ENCODE data around the gene PDC. TPM values are rescaled to one million over a fixed set of nuclear protein-coding genes. Genes with fewer than 3 reads are reported as not detected.

Gene PDC
- total RNA-seq, 2 experiments from 2014 or later = not detected

GRCh38 chr1:186456729-186457255, 4.1 kb downstream of the PDC start:
- H3K27ac ChIP-seq (ENCODE audit: low read depth in 1 of 2, low read length in 2 of 2) = no peak overlapping the region
- H3K4me3 ChIP-seq (ENCODE audit: low read length) = no peak overlapping the region
- Mint-ChIP-seq H3K36me3 (ENCODE audit: low read depth) (no peaks in the 10 kb centered on the region), H3K9me3 (no peaks in the 10 kb centered on the region), H3K4me1 (ENCODE audit: low read depth) (no peaks in the 10 kb centered on the region), H3K4me3 (no peak overlapping the region), H3K27ac (no peak overlapping the region), H3K27me3 (no peaks in the 10 kb centered on the region)
- ATAC-seq (ENCODE audit: poor library complexity) (no peak), DNase-seq (no peak)
- H3K36me3 ChIP-seq (ENCODE audit: insufficient read depth, low read length) = no peaks in the 10 kb centered on the region
- no peaks in the 10 kb centered on the region for H3K9me3 ChIP-seq (ENCODE audit: control insufficient read depth in 1 of 2, insufficient read depth in 1 of 2, low read length in 2 of 2)
- TF ChIP-seq, protein P1, sequence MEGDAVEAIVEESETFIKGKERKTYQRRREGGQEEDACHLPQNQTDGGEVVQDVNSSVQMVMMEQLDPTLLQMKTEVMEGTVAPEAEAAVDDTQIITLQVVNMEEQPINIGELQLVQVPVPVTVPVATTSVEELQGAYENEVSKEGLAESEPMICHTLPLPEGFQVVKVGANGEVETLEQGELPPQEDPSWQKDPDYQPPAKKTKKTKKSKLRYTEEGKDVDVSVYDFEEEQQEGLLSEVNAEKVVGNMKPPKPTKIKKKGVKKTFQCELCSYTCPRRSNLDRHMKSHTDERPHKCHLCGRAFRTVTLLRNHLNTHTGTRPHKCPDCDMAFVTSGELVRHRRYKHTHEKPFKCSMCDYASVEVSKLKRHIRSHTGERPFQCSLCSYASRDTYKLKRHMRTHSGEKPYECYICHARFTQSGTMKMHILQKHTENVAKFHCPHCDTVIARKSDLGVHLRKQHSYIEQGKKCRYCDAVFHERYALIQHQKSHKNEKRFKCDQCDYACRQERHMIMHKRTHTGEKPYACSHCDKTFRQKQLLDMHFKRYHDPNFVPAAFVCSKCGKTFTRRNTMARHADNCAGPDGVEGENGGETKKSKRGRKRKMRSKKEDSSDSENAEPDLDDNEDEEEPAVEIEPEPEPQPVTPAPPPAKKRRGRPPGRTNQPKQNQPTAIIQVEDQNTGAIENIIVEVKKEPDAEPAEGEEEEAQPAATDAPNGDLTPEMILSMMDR (IDR thresholded peaks at IDR 0.05) = no peak
- ChIA-PET POLR2A (no interaction called here), CTCF (no interaction called here)
- intact Hi-C loops (cut with DNase I, micrococcal nuclease) = no loop called here
- no peaks in the 10 kb centered on the region for H3K27me3 ChIP-seq (ENCODE audit: control insufficient read depth in 1 of 2, insufficient read depth in 2 of 2, low read length in 2 of 2)
- no peaks in the 10 kb centered on the region for H3K4me1 ChIP-seq (ENCODE audit: insufficient read depth, low read length)

DNA sequence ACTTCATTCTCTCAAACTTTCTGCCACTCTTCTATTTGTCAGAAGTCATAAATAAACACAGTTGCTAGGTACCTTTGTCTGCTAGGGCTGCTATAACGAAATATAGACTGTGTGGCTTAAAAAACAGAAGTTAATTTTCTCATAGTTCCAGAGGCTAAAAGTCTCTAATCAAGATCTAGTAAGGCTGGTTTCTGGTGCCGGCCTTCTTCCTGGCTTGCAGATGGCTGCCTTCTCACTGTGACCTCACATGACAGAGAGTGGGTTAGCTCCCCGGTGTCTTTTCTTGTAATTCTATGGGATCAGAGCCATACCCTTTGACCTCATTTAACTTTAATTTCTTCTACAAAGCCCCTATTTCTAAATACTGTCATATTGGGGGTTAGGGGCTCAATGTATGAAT, 5.9 kb downstream of the PDC start:
- TF ChIP-seq, protein P1 (IDR thresholded peaks at IDR 0.05) = no peak
- intact Hi-C loops (cut with DNase I, micrococcal nuclease) = no loop called here
- Histone ChIP-seq H3K27me3 (ENCODE audit: control insufficient read depth in 1 of 2, insufficient read depth in 2 of 2, low read length in 2 of 2) (no peaks in the 10 kb centered on the region), H3K4me1 (ENCODE audit: insufficient read depth, low read length) (no peaks in the 10 kb centered on the region), H3K9me3 (ENCODE audit: control insufficient read depth in 1 of 2, insufficient read depth in 1 of 2, low read length in 2 of 2) (no peaks in the 10 kb centered on the region), H3K4me3 (ENCODE audit: low read length) (no peak overlapping the region), H3K27ac (ENCODE audit: low read depth in 1 of 2, low read length in 2 of 2) (no peak overlapping the region), H3K36me3 (ENCODE audit: insufficient read depth, low read length) (no peaks in the 10 kb centered on the region)
- no peaks in the 10 kb centered on the region for H3K4me1 Mint-ChIP-seq (ENCODE audit: low read depth)
- H3K36me3 Mint-ChIP-seq (ENCODE audit: low read depth) = no peaks in the 10 kb centered on the region
- H3K27ac Mint-ChIP-seq = no peak overlapping the region
- no peak for DNase-seq
- no peaks in the 10 kb centered on the region for H3K27me3 Mint-ChIP-seq
- POLR2A ChIA-PET = no interaction called here
- no peak overlapping the region for H3K4me3 Mint-ChIP-seq
- CTCF ChIA-PET = no interaction called here
- ATAC-seq (ENCODE audit: poor library complexity) = no peak
- no peaks in the 10 kb centered on the region for H3K9me3 Mint-ChIP-seq

DNA sequence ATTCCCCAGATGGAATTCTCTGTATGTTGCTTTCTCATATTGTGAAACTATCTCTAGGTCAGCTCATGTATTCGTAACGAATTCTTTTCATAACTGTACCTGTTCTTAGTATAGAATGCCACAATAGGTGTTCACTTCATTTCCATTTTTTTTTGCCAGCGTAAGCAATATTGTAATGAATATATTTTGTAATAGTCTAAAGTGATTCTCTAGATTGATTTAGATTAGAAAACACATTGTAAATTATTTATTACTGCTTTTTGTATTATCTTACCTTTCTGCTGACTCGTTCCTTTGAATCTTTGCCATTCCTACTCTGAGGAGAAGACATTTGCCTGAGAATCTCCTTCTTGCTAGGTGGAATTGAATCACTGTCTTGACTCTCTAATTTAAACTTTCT, 14.8 kb downstream of the PDC start:
- DNase-seq (no peak), ATAC-seq (ENCODE audit: poor library complexity) (no peak)
- Mint-ChIP-seq H3K4me1 (ENCODE audit: low read depth) (no peaks in the 10 kb centered on the region), H3K27me3 (no peaks in the 10 kb centered on the region), H3K36me3 (ENCODE audit: low read depth) (no peaks in the 10 kb centered on the region), H3K4me3 (no peak overlapping the region), H3K9me3 (no peaks in the 10 kb centered on the region), H3K27ac (no peak overlapping the region)
- Histone ChIP-seq H3K27me3 (ENCODE audit: control insufficient read depth in 1 of 2, insufficient read depth in 2 of 2, low read length in 2 of 2) (no peaks in the 10 kb centered on the region), H3K27ac (ENCODE audit: low read depth in 1 of 2, low read length in 2 of 2) (no peak overlapping the region), H3K36me3 (ENCODE audit: insufficient read depth, low read length) (no peaks in the 10 kb centered on the region), H3K4me3 (ENCODE audit: low read length) (no peak overlapping the region), H3K9me3 (ENCODE audit: control insufficient read depth in 1 of 2, insufficient read depth in 1 of 2, low read length in 2 of 2) (no peaks in the 10 kb centered on the region), H3K4me1 (ENCODE audit: insufficient read depth, low read length) (no peaks in the 10 kb centered on the region)
- CTCF ChIA-PET = no interaction called here
- POLR2A ChIA-PET = no interaction called here
- intact Hi-C loops (cut with DNase I, micrococcal nuclease) = no loop called here
- TF ChIP-seq, protein P1 (IDR thresholded peaks at IDR 0.05) = no peak
